RWPE1 (cell line): ENCODE results near the gene SPOP.

Source experiments
- CTCF ChIA-PET: fragments of 350-600 bp; sonication (Branson Sonifier 250); formaldehyde crosslinking; extraction: SDS; loops from one replicate; lab custom pipeline; 2021; lab: Yijun Ruan, JAX
- POLR2A ChIA-PET: fragments of 400-600 bp; formaldehyde crosslinking; extraction: SDS; loops from one replicate; lab custom pipeline; 2020; ENCODE audit warnings: antibody characterized with exemption; ENCODE audit not compliant: low non-redundant PET; lab: Yijun Ruan, JAX
- DNase-seq: peaks from one replicate; pipeline ENCODE4 v3.0.0; 2012; ENCODE audit warnings: low spot score
- H3K27ac ChIP-seq: fragments of 450-650 bp; 2 replicates; pipeline ENCODE4 v1.5.1; 2017
- CTCF ChIP-seq: fragments of 450-650 bp; conservative IDR thresholded peaks from 2 replicates; pipeline ENCODE4 v1.5.1; 2017; ENCODE audit warnings: low read depth, mild to moderate bottlenecking

Gene SPOP

GRCh38 chr17:49580981-49581647, 96.8 kb downstream of the SPOP start:
- no peak for DNase-seq
- ChIA-PET CTCF (no interaction called here), POLR2A (no interaction called here)
- no peak overlapping the region for H3K27ac ChIP-seq
- no peak for TF ChIP-seq CTCF

- DNase-seq = no peak
- H3K27ac ChIP-seq = no peak overlapping the region
- ChIA-PET CTCF (interaction anchor here (0.7 to 1.3 kb wide), 3 partner anchors 10 to 128 kb away, joined by 3 to 4 read pairs (median 3); no protein-coding TSS in a partner anchor), POLR2A (no interaction called here)
- TF ChIP-seq CTCF = no peak
These were observed 97.7 kb downstream of the SPOP start for GRCh38 chr17:49580055-49580721.

- TF ChIP-seq CTCF = no peak
- H3K27ac ChIP-seq = no peak overlapping the region
- ChIA-PET POLR2A (no interaction called here), CTCF (interaction anchor here (0.6 to 1.3 kb wide), 5 partner anchors 9 to 1754 kb away, joined by 3 to 6 read pairs (median 3); no protein-coding TSS in a partner anchor)
- no peak for DNase-seq
These were observed 98.4 kb downstream of the SPOP start for GRCh38 chr17:49579522-49579921.

- no peak overlapping the region for H3K27ac ChIP-seq
- no peak for DNase-seq
- CTCF ChIA-PET = interaction anchor here (0.6 to 1.3 kb wide), 4 partner anchors 9 to 1753 kb away, joined by 3 to 6 read pairs (median 4); no protein-coding TSS in a partner anchor
- no peak for TF ChIP-seq CTCF
- POLR2A ChIA-PET = no interaction called here
These were observed 98.9 kb downstream of the SPOP start for GRCh38 chr17:49578952-49579500.

GRCh38 chr17:49578414-49578813, 99.5 kb downstream of the SPOP start:
- TF ChIP-seq CTCF = no peak
- no peak for DNase-seq

GRCh38 chr17:49577963-49578362, 99.9 kb downstream of the SPOP start:
- ChIA-PET CTCF (no interaction called here), POLR2A (no interaction called here)
- no peak for TF ChIP-seq CTCF
- H3K27ac ChIP-seq = no peak overlapping the region
- DNase-seq = no peak

More at GRCh38 chr17:49578414-49578813, 99.5 kb downstream of the SPOP start:
- H3K27ac ChIP-seq = no peak overlapping the region
- CTCF ChIA-PET = no interaction called here
- POLR2A ChIA-PET = interaction anchor here (0.6 kb wide), 1 partner anchor 18 kb away, joined by 5 read pairs; no protein-coding TSS in a partner anchor
